ENCODE measurements around the gene CSPG4. TPM values are rescaled to one million over a fixed set of nuclear protein-coding genes. Genes with fewer than 3 reads are reported as not detected.

Gene CSPG4
- total and polyA plus RNA-seq, 2 of the 13 experiments (the other 11 are each of a cell fraction or from before 2014, with no cell fraction given) = 0.01 to 0.04 TPM

DNA sequence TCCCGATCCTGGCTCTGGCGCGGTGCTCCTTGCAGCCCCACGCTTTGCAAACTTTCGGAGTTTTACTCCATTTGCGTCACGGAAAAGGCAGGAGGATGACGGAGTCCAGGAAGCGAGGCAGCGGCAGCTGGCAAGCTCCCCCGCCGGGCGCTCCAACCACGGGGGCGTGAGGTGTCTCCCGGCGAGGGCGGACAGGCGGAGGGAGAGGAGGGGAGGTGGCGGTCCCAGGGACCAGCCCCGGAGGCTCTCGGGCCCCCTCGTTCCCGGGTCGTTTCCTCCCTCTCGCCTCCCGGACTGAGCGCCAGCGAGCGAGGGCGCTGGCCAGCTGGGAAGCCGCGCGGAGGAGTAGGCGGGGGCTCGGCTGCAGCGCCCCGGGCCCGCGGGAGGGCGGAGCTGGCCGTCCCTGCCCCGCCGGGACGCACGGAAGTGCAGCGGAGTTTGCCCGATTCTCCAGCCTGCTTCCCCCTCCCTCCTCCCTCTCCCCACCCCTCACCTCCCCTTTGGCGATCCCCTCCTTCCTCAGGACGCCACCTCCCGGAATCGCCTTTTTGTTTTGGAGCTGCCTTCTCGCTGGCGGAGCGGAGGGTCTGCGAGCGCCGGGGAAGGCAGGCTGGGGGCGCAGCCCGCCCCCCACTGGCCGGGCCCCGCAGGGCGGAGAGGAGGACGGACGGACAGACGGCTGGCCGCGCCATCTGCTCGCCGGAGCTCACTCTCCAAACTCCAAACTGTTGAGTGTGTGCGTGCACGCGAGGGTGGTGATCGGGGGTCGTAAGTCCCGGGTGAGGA lies 65.1 kb downstream of the CSPG4 start, which contains the start of gene SNX33 (continued):
- TF ChIP-seq, protein P1, sequence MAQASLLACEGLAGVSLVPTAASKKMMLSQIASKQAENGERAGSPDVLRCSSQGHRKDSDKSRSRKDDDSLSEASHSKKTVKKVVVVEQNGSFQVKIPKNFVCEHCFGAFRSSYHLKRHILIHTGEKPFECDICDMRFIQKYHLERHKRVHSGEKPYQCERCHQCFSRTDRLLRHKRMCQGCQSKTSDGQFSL (CRISPR knock-in tag; IDR thresholded peaks at IDR 0.05) = no peak
- TF ChIP-seq ZNF83 (CRISPR knock-in tag; IDR thresholded peaks at IDR 0.05; ENCODE audit: borderline replicate concordance) (0 out of 2 replicates have a peak, but pooled peaks have one; percentile 46), ZNF570 (CRISPR knock-in tag; IDR thresholded peaks at IDR 0.05; ENCODE audit: borderline replicate concordance) (no peak), ZNF839 (CRISPR knock-in tag; IDR thresholded peaks at IDR 0.05; ENCODE audit: borderline replicate concordance) (no peak), CBFB (CRISPR knock-in tag; IDR thresholded peaks at IDR 0.05) (no peak), ZNF598 (CRISPR knock-in tag; IDR thresholded peaks at IDR 0.05; ENCODE audit: borderline replicate concordance) (no peak), SP5 (CRISPR knock-in tag; IDR thresholded peaks at IDR 0.05; ENCODE audit: borderline replicate concordance, low read depth) (peak; percentile 77), ZNF766 (CRISPR knock-in tag; IDR thresholded peaks at IDR 0.05; ENCODE audit: borderline replicate concordance) (0 out of 2 replicates have a peak, but pooled peaks have one; percentile 8), HES4 (CRISPR knock-in tag; IDR thresholded peaks at IDR 0.05; ENCODE audit: borderline replicate concordance) (no peak), ZNF891 (CRISPR knock-in tag; IDR thresholded peaks at IDR 0.05) (peak; percentile 17; the same call in 1 of the 2 replicates), ZNF34 (CRISPR knock-in tag; IDR thresholded peaks at IDR 0.05; ENCODE audit: borderline replicate concordance) (no peak), HNF4A (CRISPR knock-in tag; IDR thresholded peaks at IDR 0.05) (no peak), ZNF33A (CRISPR knock-in tag; IDR thresholded peaks at IDR 0.05; ENCODE audit: borderline replicate concordance) (0 out of 2 replicates have a peak, but pooled peaks have one; percentile 38), ZNF138 (CRISPR knock-in tag; IDR thresholded peaks at IDR 0.05; ENCODE audit: low read depth) (no peak), JUN (CRISPR knock-in tag; IDR thresholded peaks at IDR 0.05) (no peak)
- TF ChIP-seq, protein P2, sequence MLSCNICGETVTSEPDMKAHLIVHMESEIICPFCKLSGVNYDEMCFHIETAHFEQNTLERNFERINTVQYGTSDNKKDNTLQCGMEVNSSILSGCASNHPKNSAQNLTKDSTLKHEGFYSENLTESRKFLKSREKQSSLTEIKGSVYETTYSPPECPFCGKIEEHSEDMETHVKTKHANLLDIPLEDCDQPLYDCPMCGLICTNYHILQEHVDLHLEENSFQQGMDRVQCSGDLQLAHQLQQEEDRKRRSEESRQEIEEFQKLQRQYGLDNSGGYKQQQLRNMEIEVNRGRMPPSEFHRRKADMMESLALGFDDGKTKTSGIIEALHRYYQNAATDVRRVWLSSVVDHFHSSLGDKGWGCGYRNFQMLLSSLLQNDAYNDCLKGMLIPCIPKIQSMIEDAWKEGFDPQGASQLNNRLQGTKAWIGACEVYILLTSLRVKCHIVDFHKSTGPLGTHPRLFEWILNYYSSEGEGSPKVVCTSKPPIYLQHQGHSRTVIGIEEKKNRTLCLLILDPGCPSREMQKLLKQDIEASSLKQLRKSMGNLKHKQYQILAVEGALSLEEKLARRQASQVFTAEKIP (CRISPR knock-in tag; IDR thresholded peaks at IDR 0.05; ENCODE audit: borderline replicate concordance) = no peak
- TF ChIP-seq, protein P3, sequence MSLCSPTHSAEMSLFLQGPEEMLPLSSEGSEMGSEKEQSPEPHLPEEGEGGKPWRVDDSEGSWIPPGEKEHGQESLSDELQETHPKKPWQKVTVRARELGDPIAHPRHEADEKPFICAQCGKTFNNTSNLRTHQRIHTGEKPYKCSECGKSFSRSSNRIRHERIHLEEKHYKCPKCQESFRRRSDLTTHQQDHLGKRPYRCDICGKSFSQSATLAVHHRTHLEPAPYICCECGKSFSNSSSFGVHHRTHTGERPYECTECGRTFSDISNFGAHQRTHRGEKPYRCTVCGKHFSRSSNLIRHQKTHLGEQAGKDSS (CRISPR knock-in tag; IDR thresholded peaks at IDR 0.05; ENCODE audit: borderline replicate concordance, low read depth) = no peak
- TF ChIP-seq, protein P4, sequence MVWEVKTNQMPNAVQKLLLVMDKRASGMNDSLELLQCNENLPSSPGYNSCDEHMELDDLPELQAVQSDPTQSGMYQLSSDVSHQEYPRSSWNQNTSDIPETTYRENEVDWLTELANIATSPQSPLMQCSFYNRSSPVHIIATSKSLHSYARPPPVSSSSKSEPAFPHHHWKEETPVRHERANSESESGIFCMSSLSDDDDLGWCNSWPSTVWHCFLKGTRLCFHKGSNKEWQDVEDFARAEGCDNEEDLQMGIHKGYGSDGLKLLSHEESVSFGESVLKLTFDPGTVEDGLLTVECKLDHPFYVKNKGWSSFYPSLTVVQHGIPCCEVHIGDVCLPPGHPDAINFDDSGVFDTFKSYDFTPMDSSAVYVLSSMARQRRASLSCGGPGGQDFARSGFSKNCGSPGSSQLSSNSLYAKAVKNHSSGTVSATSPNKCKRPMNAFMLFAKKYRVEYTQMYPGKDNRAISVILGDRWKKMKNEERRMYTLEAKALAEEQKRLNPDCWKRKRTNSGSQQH (CRISPR knock-in tag; IDR thresholded peaks at IDR 0.05; ENCODE audit: low read depth) = peak; percentile 25; the same call in 1 of the 2 replicates
- TF ChIP-seq, protein P5, sequence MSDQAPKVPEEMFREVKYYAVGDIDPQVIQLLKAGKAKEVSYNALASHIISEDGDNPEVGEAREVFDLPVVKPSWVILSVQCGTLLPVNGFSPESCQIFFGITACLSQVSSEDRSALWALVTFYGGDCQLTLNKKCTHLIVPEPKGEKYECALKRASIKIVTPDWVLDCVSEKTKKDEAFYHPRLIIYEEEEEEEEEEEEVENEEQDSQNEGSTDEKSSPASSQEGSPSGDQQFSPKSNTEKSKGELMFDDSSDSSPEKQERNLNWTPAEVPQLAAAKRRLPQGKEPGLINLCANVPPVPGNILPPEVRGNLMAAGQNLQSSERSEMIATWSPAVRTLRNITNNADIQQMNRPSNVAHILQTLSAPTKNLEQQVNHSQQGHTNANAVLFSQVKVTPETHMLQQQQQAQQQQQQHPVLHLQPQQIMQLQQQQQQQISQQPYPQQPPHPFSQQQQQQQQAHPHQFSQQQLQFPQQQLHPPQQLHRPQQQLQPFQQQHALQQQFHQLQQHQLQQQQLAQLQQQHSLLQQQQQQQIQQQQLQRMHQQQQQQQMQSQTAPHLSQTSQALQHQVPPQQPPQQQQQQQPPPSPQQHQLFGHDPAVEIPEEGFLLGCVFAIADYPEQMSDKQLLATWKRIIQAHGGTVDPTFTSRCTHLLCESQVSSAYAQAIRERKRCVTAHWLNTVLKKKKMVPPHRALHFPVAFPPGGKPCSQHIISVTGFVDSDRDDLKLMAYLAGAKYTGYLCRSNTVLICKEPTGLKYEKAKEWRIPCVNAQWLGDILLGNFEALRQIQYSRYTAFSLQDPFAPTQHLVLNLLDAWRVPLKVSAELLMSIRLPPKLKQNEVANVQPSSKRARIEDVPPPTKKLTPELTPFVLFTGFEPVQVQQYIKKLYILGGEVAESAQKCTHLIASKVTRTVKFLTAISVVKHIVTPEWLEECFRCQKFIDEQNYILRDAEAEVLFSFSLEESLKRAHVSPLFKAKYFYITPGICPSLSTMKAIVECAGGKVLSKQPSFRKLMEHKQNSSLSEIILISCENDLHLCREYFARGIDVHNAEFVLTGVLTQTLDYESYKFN (CRISPR knock-in tag; conservative IDR thresholded peaks at IDR 0.05) = peak; percentile 58

All from HepG2 (cell line).